Kidney (tissue), 14 donors: Measurements from ENCODE around the gene MAN1B1. TPM values are rescaled to one million over a fixed set of nuclear protein-coding genes. Genes with fewer than 3 reads are reported as not detected.

ENCODE experiments used
- DNase-seq, 5 donors: peaks; one replicate each; pipeline ENCODE4 v3.0.0-alpha.2; 2013 to 2020
- FAIRE-seq: peaks from 2 replicates; lab custom pipeline; 2012; peaks lifted over from hg19 to GRCh38; lab: Jason Lieb, UNC
- H3K27ac ChIP-seq, 2 donors: one replicate each; pipeline ENCODE4 v1.7.0; 2013; ENCODE audit warnings: low read depth in 2 of 2, low read length in 2 of 2, inconsistent platforms in 1 of 2
- H3K27me3 ChIP-seq: one replicate; pipeline ENCODE4 v1.7.1; 2013; ENCODE audit warnings: low read length, inconsistent platforms; ENCODE audit not compliant: control insufficient read depth, insufficient read depth
- H3K36me3 ChIP-seq, 3 donors: one replicate each; pipeline versions ENCODE4 v1.7.0 to v1.7.1; 2013; ENCODE audit warnings: low read length in 3 of 3, control low read depth in 1 of 3, inconsistent platforms in 1 of 3; ENCODE audit not compliant: insufficient read depth in 3 of 3, control insufficient read depth in 2 of 3
- H3K4me1 ChIP-seq, 3 donors: one replicate each; pipeline versions ENCODE4 v1.7.0 to v1.7.1; 2013; ENCODE audit warnings: low read length in 3 of 3, inconsistent platforms in 1 of 3, low read depth in 1 of 3; ENCODE audit not compliant: control insufficient read depth in 2 of 3, insufficient read depth in 2 of 3
- H3K4me3 ChIP-seq, 3 donors: one replicate each; pipeline versions ENCODE4 v1.7.0 to v1.8.1; 2013; ENCODE audit warnings: low read length in 3 of 3, control low read depth in 1 of 3, inconsistent platforms in 1 of 3
- H3K9ac ChIP-seq, 3 donors: one replicate each; pipeline versions ENCODE4 v1.7.0 to v1.7.1; 2013; ENCODE audit warnings: low read length in 3 of 3, control low read depth in 1 of 3, inconsistent platforms in 1 of 3
- H3K9me3 ChIP-seq, 3 donors: one replicate each; pipeline versions ENCODE4 v1.7.0 to v1.7.1; 2013; ENCODE audit warnings: low read length in 3 of 3, control low read depth in 1 of 3, inconsistent platforms in 1 of 3; ENCODE audit not compliant: control insufficient read depth in 2 of 3, insufficient read depth in 1 of 3
- intact Hi-C: fragments of 100-400 bp; cut with DNase I; formaldehyde crosslinking; loops from one replicate; pipeline ENCODE4 v1.11.1; 2022
- polyA plus RNA-seq: library from polyadenylated mRNA; stranded (reverse); fragments of 350-450 nt; fragmentation: Illumina TruSeq; extraction: RNeasy Lipid Tissue Mini Kit (QIAGEN cat#74804); gene quantifications from one replicate; pipeline ENCODE4 v1.2.3, GENCODE V29; 2014; ENCODE audit warnings: low read depth, low replicate concordance; ENCODE audit not compliant: insufficient read depth
- total RNA-seq: library from RNA; stranded (reverse); fragmentation: NEBNext Ultra II Directional; extraction: Animal tissue kit (Norgen Biotek cat#: 25700); gene quantifications from one replicate; pipeline ENCODE4 v1.2.1, GENCODE V29; 2021
- TF ChIP-seq, protein P1 (sequence below): IDR thresholded peaks from 3 replicates; pipeline ENCODE4 v1.5.1; 2012; ENCODE audit warnings: mild to moderate bottlenecking, moderate library complexity, borderline replicate concordance; ENCODE audit not compliant: insufficient read depth; ENCODE audit errors: extremely low read depth
- donor health status: control.
- donor health status: control.
- donor health status: control.
- donor health status: control.
- donor health status: control.
- donor health status: DM: yes; HTN: yes; CAD: no.
- donor health status: Normal renal cell carcinoma (clear cell type).

MAN1B1 gene
- total and polyA plus RNA-seq, 2 donors from 2014 or later = 57.3 to 63.2 TPM

DNA sequence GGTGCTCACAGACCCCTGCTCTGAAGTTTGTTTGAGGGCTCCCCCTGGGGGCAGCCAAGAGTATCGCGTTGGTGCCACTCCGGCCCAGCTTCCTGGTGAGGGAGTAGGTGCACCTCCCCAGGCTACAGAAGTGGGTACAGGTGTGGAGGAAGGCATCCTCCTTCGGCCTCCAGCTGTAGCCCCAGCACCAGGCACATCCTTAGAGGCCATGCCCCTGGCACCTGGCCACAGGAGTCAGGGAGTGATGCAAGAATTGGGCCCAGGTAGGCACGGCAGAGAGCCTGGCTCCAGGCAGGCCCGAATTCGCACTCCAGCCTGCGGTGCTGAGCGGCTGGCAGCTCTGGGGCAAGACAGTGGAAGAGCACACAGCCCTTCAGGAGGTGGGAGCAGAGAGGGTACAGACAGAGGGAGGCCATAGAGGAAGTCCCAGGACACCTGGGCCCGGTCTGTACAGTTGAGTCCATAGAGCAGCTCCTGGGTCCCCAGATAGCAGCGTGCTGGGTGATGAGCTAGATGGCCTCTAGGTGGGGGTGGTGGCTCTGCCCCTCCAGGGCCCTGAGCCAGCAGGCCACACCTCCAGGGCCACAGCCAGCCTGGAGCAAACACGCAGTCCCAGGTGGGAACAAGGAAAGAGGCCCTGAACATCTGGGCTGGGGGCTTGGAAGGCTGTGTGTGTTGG is 18.8 kb upstream of the MAN1B1 start:
- peak; percentile 75 to 91 (median 83) for DNase-seq

GRCh38 chr9:137068539-137069507 is 18.0 kb upstream of the MAN1B1 start:
- FAIRE-seq = no peak

More for the DNA sequence above, 18.8 kb upstream of the MAN1B1 start:
- FAIRE-seq = no peak
- H3K9me3 ChIP-seq = no peaks in the 10 kb centered on the region
- no peaks in the 10 kb centered on the region for H3K27me3 ChIP-seq
- H3K27ac ChIP-seq = no peak overlapping the region
- intact Hi-C loops = no loop called here
- no peak overlapping the region for H3K9ac ChIP-seq
- TF ChIP-seq, protein P1, sequence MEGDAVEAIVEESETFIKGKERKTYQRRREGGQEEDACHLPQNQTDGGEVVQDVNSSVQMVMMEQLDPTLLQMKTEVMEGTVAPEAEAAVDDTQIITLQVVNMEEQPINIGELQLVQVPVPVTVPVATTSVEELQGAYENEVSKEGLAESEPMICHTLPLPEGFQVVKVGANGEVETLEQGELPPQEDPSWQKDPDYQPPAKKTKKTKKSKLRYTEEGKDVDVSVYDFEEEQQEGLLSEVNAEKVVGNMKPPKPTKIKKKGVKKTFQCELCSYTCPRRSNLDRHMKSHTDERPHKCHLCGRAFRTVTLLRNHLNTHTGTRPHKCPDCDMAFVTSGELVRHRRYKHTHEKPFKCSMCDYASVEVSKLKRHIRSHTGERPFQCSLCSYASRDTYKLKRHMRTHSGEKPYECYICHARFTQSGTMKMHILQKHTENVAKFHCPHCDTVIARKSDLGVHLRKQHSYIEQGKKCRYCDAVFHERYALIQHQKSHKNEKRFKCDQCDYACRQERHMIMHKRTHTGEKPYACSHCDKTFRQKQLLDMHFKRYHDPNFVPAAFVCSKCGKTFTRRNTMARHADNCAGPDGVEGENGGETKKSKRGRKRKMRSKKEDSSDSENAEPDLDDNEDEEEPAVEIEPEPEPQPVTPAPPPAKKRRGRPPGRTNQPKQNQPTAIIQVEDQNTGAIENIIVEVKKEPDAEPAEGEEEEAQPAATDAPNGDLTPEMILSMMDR = peak; percentile 86
- H3K36me3 ChIP-seq = no peaks in the 10 kb centered on the region
- no peak overlapping the region for H3K4me3 ChIP-seq
- H3K4me1 ChIP-seq = peaks cover 0 to 11% (median 4%) of the 10 kb centered on the region in 3 donors

DNA sequence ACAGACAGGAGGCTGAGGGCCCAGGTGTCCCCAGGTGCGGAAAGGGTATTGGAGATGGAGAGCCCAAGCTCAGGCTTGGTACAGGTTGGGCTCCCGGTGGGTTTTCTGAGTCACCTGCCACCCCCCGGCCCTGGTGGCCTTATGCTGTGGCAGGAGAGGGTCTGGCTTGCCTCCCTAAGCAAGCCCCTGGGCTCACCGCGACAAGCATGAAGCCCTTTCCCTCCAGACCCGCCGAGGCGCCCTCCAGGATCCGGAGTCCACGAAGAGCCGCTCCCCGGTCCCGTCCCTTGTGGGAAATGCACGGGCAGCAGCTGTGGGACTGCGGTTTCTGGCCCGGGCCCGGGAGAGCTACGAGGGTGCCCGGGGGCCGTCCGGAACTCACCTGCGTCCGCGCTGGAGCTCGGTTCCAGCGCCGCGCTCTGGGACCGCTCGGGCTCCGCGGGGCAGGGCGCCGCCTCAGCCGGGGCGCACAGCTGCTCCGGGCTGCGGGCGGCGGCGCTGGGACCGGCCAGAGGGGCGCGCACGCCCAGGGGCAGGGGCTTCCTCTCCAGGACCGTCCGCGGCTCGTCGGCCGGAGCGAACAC is 17.2 kb upstream of the MAN1B1 start:
- H3K4me1 ChIP-seq = peaks cover 0 to 10% (median 4%) of the 10 kb centered on the region in 3 donors
- FAIRE-seq (no peak), DNase-seq (peak in 3 of 5 donors; percentile 33 to 84 (median 61))
- no peaks in the 10 kb centered on the region for H3K27me3 ChIP-seq
- no peak overlapping the region for H3K27ac ChIP-seq
- TF ChIP-seq, protein P1 = no peak
- H3K9ac ChIP-seq = no peak overlapping the region
- intact Hi-C loops = no loop called here
- H3K36me3 ChIP-seq = no peaks in the 10 kb centered on the region
- H3K4me3 ChIP-seq = no peak overlapping the region
- no peaks in the 10 kb centered on the region for H3K9me3 ChIP-seq

More at GRCh38 chr9:137068539-137069507, 18.0 kb upstream of the MAN1B1 start:
- Histone ChIP-seq H3K27ac (no peak overlapping the region), H3K36me3 (no peaks in the 10 kb centered on the region), H3K9ac (no peak overlapping the region), H3K27me3 (no peaks in the 10 kb centered on the region), H3K9me3 (no peaks in the 10 kb centered on the region), H3K4me3 (no peak overlapping the region), H3K4me1 (peaks cover 0 to 11% (median 4%) of the 10 kb centered on the region in 3 donors)
- DNase-seq = peak in 1 of 5 donors; percentile 53
- intact Hi-C loops = no loop called here
- TF ChIP-seq, protein P1 = no peak
